H1 (cell line): ENCODE data around the gene UPK3B. TPM values are rescaled to one million over a fixed set of nuclear protein-coding genes. Genes with fewer than 3 reads are reported as not detected.
"Not testable (repeated sequence)": the region's sequence is repeated elsewhere in the genome, so short reads cannot be mapped to it uniquely, and the experiment has no call there.

Experiments used
- CTCF ChIA-PET: fragments of 300-600 bp; sonication (Branson Sonifier 250); formaldehyde crosslinking; loops from one replicate; lab custom pipeline; 2021; ENCODE audit not compliant: partially characterized antibody; lab: Charles Lee
- POLR2A ChIA-PET: fragments of 300-600 bp; sonication (Branson Sonifier 250); formaldehyde crosslinking; loops from one replicate; lab custom pipeline; 2021; ENCODE audit warnings: inconsistent platforms; ENCODE audit not compliant: partially characterized antibody; lab: Charles Lee
- DNase-seq, 2 experiments: peaks; one replicate each; pipeline versions ENCODE4 v3.0.0 to v3.0.0-alpha.2; 2010 to 2022; ENCODE audit warnings: low spot score in 2 of 2, low read depth in 1 of 2, mixed read lengths in 1 of 2
- FAIRE-seq: peaks from 2 replicates; lab custom pipeline; 2011; peaks lifted over from hg19 to GRCh38; lab: Jason Lieb, UNC
- H2AFZ ChIP-seq: 2 replicates; pipeline ENCODE4 v1.8.1; 2012; ENCODE audit warnings: low read length, inconsistent platforms
- H2AK5ac ChIP-seq: 2 replicates; pipeline ENCODE4 v1.6.1; 2013; ENCODE audit warnings: low read depth, low read length
- H2BK120ac ChIP-seq: replicated peaks from 2 replicates; pipeline ENCODE3; 2013; ENCODE audit warnings: low read depth, low read length, inconsistent platforms
- H2BK12ac ChIP-seq: 2 replicates; pipeline ENCODE4 v1.6.1; 2013; ENCODE audit warnings: low read depth, low read length
- H2BK15ac ChIP-seq: 2 replicates; pipeline ENCODE4 v1.6.1; 2013; ENCODE audit warnings: low read length
- H2BK20ac ChIP-seq: 2 replicates; pipeline ENCODE4 v1.6.1; 2013; ENCODE audit warnings: low read length
- H2BK5ac ChIP-seq: 2 replicates; pipeline ENCODE4 v1.6.1; 2013; ENCODE audit warnings: low read depth, low read length
- H3K14ac ChIP-seq: 2 replicates; pipeline ENCODE4 v1.6.1; 2013; ENCODE audit warnings: inconsistent platforms; ENCODE audit not compliant: insufficient read length
- H3K18ac ChIP-seq: 2 replicates; pipeline ENCODE4 v1.6.1; 2013; ENCODE audit warnings: low read length; ENCODE audit errors: extremely low read depth
- H3K23ac ChIP-seq: 2 replicates; pipeline ENCODE4 v1.6.1; 2013; ENCODE audit warnings: inconsistent platforms; ENCODE audit not compliant: insufficient read length
- H3K23me2 ChIP-seq: 2 replicates; pipeline ENCODE4 v1.6.1; 2013; ENCODE audit warnings: low read depth, low read length
- H3K27ac ChIP-seq: 2 replicates; pipeline ENCODE4 v1.6.1; 2011; ENCODE audit warnings: low read depth, low read length, inconsistent platforms
- H3K27me3 ChIP-seq, 4 experiments: replicated peaks in 1 of 4; 1 replicate in 1 of 4; 2 replicates in 3 of 4; pipeline versions ENCODE4 v1.6.1 to v1.8.1; 2011 to 2013; ENCODE audit warnings: low read length in 3 of 4, mild to moderate bottlenecking in 3 of 4, inconsistent platforms in 2 of 4, mixed read lengths in 2 of 4, moderate library complexity in 1 of 4; ENCODE audit not compliant: control insufficient read depth in 3 of 4, insufficient read depth in 3 of 4; ENCODE audit errors: extremely low read depth in 1 of 4
- H3K36me3 ChIP-seq, 4 experiments: 2 replicates each; pipeline versions ENCODE4 v1.6.1 to v1.8.1; 2011 to 2013; ENCODE audit warnings: mild to moderate bottlenecking in 4 of 4, low read length in 3 of 4, moderate library complexity in 2 of 4, control low read depth in 1 of 4, inconsistent platforms in 1 of 4; ENCODE audit not compliant: insufficient read depth in 4 of 4, control insufficient read depth in 2 of 4
- H3K4ac ChIP-seq: replicated peaks from 2 replicates; pipeline ENCODE3; 2013; ENCODE audit warnings: low read length, low read depth, mixed read lengths, inconsistent platforms; ENCODE audit not compliant: insufficient read length
- H3K4me1 ChIP-seq, 4 experiments: replicated peaks in 1 of 4; 1 replicate in 1 of 4; 2 replicates in 3 of 4; pipeline versions ENCODE4 v1.6.1 to v1.8.1; 2011 to 2013; ENCODE audit warnings: low read length in 3 of 4, inconsistent platforms in 2 of 4, mixed read lengths in 1 of 4; ENCODE audit not compliant: insufficient read depth in 4 of 4, control insufficient read depth in 3 of 4
- H3K4me2 ChIP-seq, 2 experiments: 2 replicates each; pipeline versions ENCODE4 v1.6.1 to v1.8.1; 2011 to 2013; ENCODE audit warnings: low read depth in 2 of 2, low read length in 2 of 2, control low read depth in 1 of 2, inconsistent platforms in 1 of 2, mild to moderate bottlenecking in 1 of 2; ENCODE audit not compliant: insufficient read depth in 1 of 2
- H3K4me3 ChIP-seq, 4 experiments: fragments of 200-600, 300-600 bp in 1 of 4; sonication (generic), shearing (Covaris generic), sonication (Bioruptor Twin) in 1 of 4; 2 replicates each; pipeline versions ENCODE4 v1.5.1 to v1.8.1; 2011 to 2016; ENCODE audit warnings: low read length in 4 of 4, low read depth in 3 of 4, control low read depth in 2 of 4, inconsistent platforms in 2 of 4, mild to moderate bottlenecking in 2 of 4, mixed read lengths in 1 of 4, moderate library complexity in 1 of 4; ENCODE audit not compliant: insufficient read depth in 2 of 4; ENCODE audit errors: extremely low read depth in 1 of 4
- H3K56ac ChIP-seq: replicated peaks from 2 replicates; pipeline ENCODE3; 2013; ENCODE audit warnings: low read depth, mild to moderate bottlenecking, mixed read lengths, low read length, inconsistent platforms; ENCODE audit not compliant: insufficient read length
- H3K79me1 ChIP-seq: 2 replicates; pipeline ENCODE4 v1.6.1; 2013; ENCODE audit warnings: low read depth, low read length, control low read depth
- H3K79me2 ChIP-seq, 2 experiments: 2 replicates each; pipeline versions ENCODE4 v1.6.1 to v1.8.1; 2012 to 2013; ENCODE audit warnings: low read length in 2 of 2, mild to moderate bottlenecking in 2 of 2, inconsistent platforms in 1 of 2; ENCODE audit not compliant: insufficient read depth in 2 of 2, control insufficient read depth in 1 of 2
- H3K9ac ChIP-seq, 4 experiments: replicated peaks in 1 of 4; 1 replicate in 1 of 4; 2 replicates in 3 of 4; pipeline versions ENCODE4 v1.6.1 to v1.8.1; 2011 to 2013; ENCODE audit warnings: low read depth in 3 of 4, low read length in 3 of 4, control low read depth in 2 of 4, mild to moderate bottlenecking in 2 of 4, moderate library complexity in 2 of 4, inconsistent platforms in 1 of 4; ENCODE audit errors: extremely low read depth in 1 of 4
- H3K9me3 ChIP-seq, 2 experiments: 2 replicates each; pipeline versions ENCODE4 v1.6.1 to v1.8.1; 2012 to 2013; ENCODE audit warnings: mild to moderate bottlenecking in 2 of 2, moderate library complexity in 2 of 2, control low read depth in 1 of 2, inconsistent platforms in 1 of 2, low read depth in 1 of 2, low read length in 1 of 2, mixed read lengths in 1 of 2; ENCODE audit not compliant: insufficient read depth in 2 of 2
- H4K20me1 ChIP-seq, 2 experiments: replicated peaks in 1 of 2; 2 replicates each; pipeline versions ENCODE3 to v1.8.1; 2011 to 2013; ENCODE audit warnings: inconsistent platforms in 2 of 2, low read length in 2 of 2, mild to moderate bottlenecking in 1 of 2; ENCODE audit not compliant: insufficient read depth in 2 of 2, control insufficient read depth in 1 of 2
- H4K5ac ChIP-seq: 2 replicates; pipeline ENCODE4 v1.6.1; 2013; ENCODE audit warnings: low read length, low read depth, mixed read lengths, inconsistent platforms; ENCODE audit not compliant: insufficient read length
- H4K8ac ChIP-seq: 2 replicates; pipeline ENCODE4 v1.8.0; 2013; ENCODE audit warnings: mild to moderate bottlenecking, moderate library complexity, low read length, inconsistent platforms; ENCODE audit not compliant: insufficient read depth; ENCODE audit errors: extremely low read depth
- H4K91ac ChIP-seq: replicated peaks from 2 replicates; pipeline ENCODE3; 2013; ENCODE audit warnings: low read length, mixed read lengths, inconsistent platforms; ENCODE audit not compliant: insufficient read length
- whole genome bisulfite sequencing, 2 experiments: shearing (Covaris generic) in 1 of 2; methylation state at CpG; one replicate each; pipeline versions ENCODE4 v1.1.6 to v1.1.7; 2013 to 2015; ENCODE audit warnings: low lambda C conversion rate in 2 of 2, mixed read lengths in 2 of 2, inconsistent platforms in 1 of 2, low coverage in 1 of 2, missing lambda C conversion rate in 1 of 2; ENCODE audit not compliant: insufficient replicate concordance in 2 of 2, insufficient coverage in 1 of 2, insufficient read length in 1 of 2; ENCODE audit errors: extremely low coverage in 1 of 2, missing lambda C conversion rate in 1 of 2; 5-methylcytosine and 5-hydroxymethylcytosine counted together
- polyA plus RNA-seq, 7 experiments: library from polyadenylated mRNA; depleted of rRNA in 3 of 7; stranded (reverse) in 5 of 7; unstranded in 2 of 7; fragments of >200 nt in 5 of 7; fragments of 200-250 nt in 2 of 7; gene quantifications; 1 replicate in 5 of 7; 2 replicates in 1 of 7; 4 replicates in 1 of 7; pipeline versions ENCODE4 v1.2.1 to v1.2.3, GENCODE V29; 2011 to 2013; ENCODE audit warnings: missing spikeins in 2 of 7, mixed read lengths in 2 of 7
- total RNA-seq: library from RNA; stranded (reverse); fragmentation: NEBNext Ultra II Directional; extraction: Animal tissue kit (Norgen Biotek cat#: 25700); gene quantifications from 2 replicates; pipeline ENCODE4 v1.2.1, GENCODE V29; 2021

Gene UPK3B
- total and polyA plus RNA-seq, 2 of the 8 experiments (the other 6 are each of a cell fraction or from before 2014, with no cell fraction given): 5.9 to 20.6 TPM

- H3K27ac ChIP-seq, H3K56ac ChIP-seq, H3K4me1 ChIP-seq, H2BK120ac ChIP-seq, H3K4me3 ChIP-seq, H3K79me1 ChIP-seq, DNase-seq, H3K4ac ChIP-seq, H3K4me2 ChIP-seq, H3K14ac ChIP-seq, H2AK5ac ChIP-seq, H3K23me2 ChIP-seq, H4K20me1 ChIP-seq, H4K91ac ChIP-seq, POLR2A ChIA-PET, FAIRE-seq, CTCF ChIA-PET, H3K9ac ChIP-seq, H2AFZ ChIP-seq, H2BK15ac ChIP-seq, H2BK12ac ChIP-seq, H3K23ac ChIP-seq, H4K8ac ChIP-seq, H2BK5ac ChIP-seq, H3K27me3 ChIP-seq, H4K5ac ChIP-seq, H3K18ac ChIP-seq, H2BK20ac ChIP-seq, H3K9me3 ChIP-seq, H3K79me2 ChIP-seq: not testable (repeated sequence)
- 83% methylated on average over 18 of the region's 29 CpGs; no CpG with 5 or more reads in 1 of the 2 experiments for WGBS, 2 experiments
- H3K36me3 ChIP-seq: peaks cover 0 to 11% (median 3%) of the 10 kb centered on the region in 4 experiments; a peak in 2 of 8 replicates
Measured at GRCh38 chr7:76480403-76481253, 29.7 kb upstream of the UPK3B start.
